ENCODE data around the gene PRAC2. TPM values are rescaled to one million over a fixed set of nuclear protein-coding genes. Genes with fewer than 3 reads are reported as not detected.

Gene PRAC2
- total RNA-seq, 1 experiment from 2014 or later: not detected

GRCh38 chr17:48756830-48757251 is 33.9 kb downstream of the PRAC2 start:
- intact Hi-C loops (cut with micrococcal nuclease; ENCODE audit: unreplicated experiment): no loop called here
- DNase-seq: no peak
- no TSS peak for BruUV-seq (replicated peaks)
- Mint-ChIP-seq H3K27ac (ENCODE audit: unreplicated experiment) (no peak overlapping the region), H3K27me3 (ENCODE audit: unreplicated experiment) (peaks cover 92% of the 10 kb centered on the region), H3K9me3 (ENCODE audit: low read depth, unreplicated experiment) (no peaks in the 10 kb centered on the region), H3K4me1 (ENCODE audit: low read depth, unreplicated experiment) (peaks cover 22% of the 10 kb centered on the region), H3K36me3 (ENCODE audit: insufficient read depth, unreplicated experiment) (no peaks in the 10 kb centered on the region), H3K4me3 (ENCODE audit: low read depth, unreplicated experiment) (no peak overlapping the region)
- TF ChIP-seq CTCF (IDR thresholded peaks at IDR 0.05; ENCODE audit: unreplicated experiment): no peak
- CTCF ChIA-PET: no interaction called here

GRCh38 chr17:48757524-48757961 is 34.6 kb downstream of the PRAC2 start:
- H3K27me3 Mint-ChIP-seq (ENCODE audit: unreplicated experiment): peaks cover 92% of the 10 kb centered on the region
- H3K4me1 Mint-ChIP-seq (ENCODE audit: low read depth, unreplicated experiment): peaks cover 16% of the 10 kb centered on the region
- H3K36me3 Mint-ChIP-seq (ENCODE audit: insufficient read depth, unreplicated experiment): no peaks in the 10 kb centered on the region
- BruUV-seq (replicated peaks): no TSS peak
- TF ChIP-seq CTCF (IDR thresholded peaks at IDR 0.05; ENCODE audit: unreplicated experiment): no peak
- no peak overlapping the region for H3K4me3 Mint-ChIP-seq (ENCODE audit: low read depth, unreplicated experiment)
- H3K27ac Mint-ChIP-seq (ENCODE audit: unreplicated experiment): no peak overlapping the region
- H3K9me3 Mint-ChIP-seq (ENCODE audit: low read depth, unreplicated experiment): no peaks in the 10 kb centered on the region
- intact Hi-C loops (cut with micrococcal nuclease; ENCODE audit: unreplicated experiment): no loop called here
- CTCF ChIA-PET: no interaction called here
- DNase-seq: no peak

- no TSS peak for BruUV-seq (replicated peaks)
- no peak for DNase-seq
- Mint-ChIP-seq H3K4me3 (ENCODE audit: low read depth, unreplicated experiment) (no peak overlapping the region), H3K9me3 (ENCODE audit: low read depth, unreplicated experiment) (no peaks in the 10 kb centered on the region), H3K4me1 (ENCODE audit: low read depth, unreplicated experiment) (no peaks in the 10 kb centered on the region), H3K27me3 (ENCODE audit: unreplicated experiment) (peaks cover 92% of the 10 kb centered on the region), H3K27ac (ENCODE audit: unreplicated experiment) (no peak overlapping the region), H3K36me3 (ENCODE audit: insufficient read depth, unreplicated experiment) (no peaks in the 10 kb centered on the region)
- TF ChIP-seq CTCF (IDR thresholded peaks at IDR 0.05; ENCODE audit: unreplicated experiment): no peak
- intact Hi-C loops (cut with micrococcal nuclease; ENCODE audit: unreplicated experiment): no loop called here
- CTCF ChIA-PET: no interaction called here
Measured at GRCh38 chr17:48759288-48759687, 36.3 kb downstream of the PRAC2 start.

- intact Hi-C loops (cut with micrococcal nuclease; ENCODE audit: unreplicated experiment): no loop called here
- BruUV-seq (replicated peaks): no TSS peak
- no peak overlapping the region for H3K27ac Mint-ChIP-seq (ENCODE audit: unreplicated experiment)
- peaks cover 84% of the 10 kb centered on the region for H3K27me3 Mint-ChIP-seq (ENCODE audit: unreplicated experiment)
- CTCF ChIA-PET: interaction anchor here (0.6 to 1.1 kb wide), 2 partner anchors 9 to 71 kb away, joined by 3 read pairs; no protein-coding TSS in a partner anchor
- H3K36me3 Mint-ChIP-seq (ENCODE audit: insufficient read depth, unreplicated experiment): no peaks in the 10 kb centered on the region
- no peaks in the 10 kb centered on the region for H3K4me1 Mint-ChIP-seq (ENCODE audit: low read depth, unreplicated experiment)
- no peak for TF ChIP-seq CTCF (IDR thresholded peaks at IDR 0.05; ENCODE audit: unreplicated experiment)
- no peak overlapping the region for H3K4me3 Mint-ChIP-seq (ENCODE audit: low read depth, unreplicated experiment)
- peak; percentile 14 for DNase-seq
- H3K9me3 Mint-ChIP-seq (ENCODE audit: low read depth, unreplicated experiment): no peaks in the 10 kb centered on the region
Measured at GRCh38 chr17:48760411-48760810, 37.4 kb downstream of the PRAC2 start.

All from Calu3 (cell line).